Renal cortical epithelial cell (primary cell): Measurements from ENCODE around the gene SEZ6L2. TPM values are rescaled to one million over a fixed set of nuclear protein-coding genes. Genes with fewer than 3 reads are reported as not detected.
"Not testable (repeated sequence)": the region's sequence is repeated elsewhere in the genome, so short reads cannot be mapped to it uniquely, and the experiment has no call there.

ENCODE experiments used
- DNase-seq: peaks from one replicate; pipeline ENCODE4 v3.0.0-alpha.2; 2011; ENCODE audit warnings: low read depth
- total RNA-seq: library from RNA; depleted of rRNA; stranded (reverse); fragments of >200 nt; gene quantifications from 2 replicates; pipeline ENCODE4 v1.2.3, GENCODE V29; 2014

SEZ6L2 gene
- 9.2 and 45.7 TPM in 2 replicates for total RNA-seq

- peak; percentile 90 for DNase-seq
These were observed at the start of gene SEZ6L2 for GRCh38 chr16:29899516-29900101. Gene SEZ6L2 (minus strand): TSS chr16:29899550. CDS start chr16:29899019, 531 bp downstream.

GRCh38 chr16:29947897-29948296, 48.5 kb upstream of the SEZ6L2 start:
- DNase-seq, result no peak

DNA sequence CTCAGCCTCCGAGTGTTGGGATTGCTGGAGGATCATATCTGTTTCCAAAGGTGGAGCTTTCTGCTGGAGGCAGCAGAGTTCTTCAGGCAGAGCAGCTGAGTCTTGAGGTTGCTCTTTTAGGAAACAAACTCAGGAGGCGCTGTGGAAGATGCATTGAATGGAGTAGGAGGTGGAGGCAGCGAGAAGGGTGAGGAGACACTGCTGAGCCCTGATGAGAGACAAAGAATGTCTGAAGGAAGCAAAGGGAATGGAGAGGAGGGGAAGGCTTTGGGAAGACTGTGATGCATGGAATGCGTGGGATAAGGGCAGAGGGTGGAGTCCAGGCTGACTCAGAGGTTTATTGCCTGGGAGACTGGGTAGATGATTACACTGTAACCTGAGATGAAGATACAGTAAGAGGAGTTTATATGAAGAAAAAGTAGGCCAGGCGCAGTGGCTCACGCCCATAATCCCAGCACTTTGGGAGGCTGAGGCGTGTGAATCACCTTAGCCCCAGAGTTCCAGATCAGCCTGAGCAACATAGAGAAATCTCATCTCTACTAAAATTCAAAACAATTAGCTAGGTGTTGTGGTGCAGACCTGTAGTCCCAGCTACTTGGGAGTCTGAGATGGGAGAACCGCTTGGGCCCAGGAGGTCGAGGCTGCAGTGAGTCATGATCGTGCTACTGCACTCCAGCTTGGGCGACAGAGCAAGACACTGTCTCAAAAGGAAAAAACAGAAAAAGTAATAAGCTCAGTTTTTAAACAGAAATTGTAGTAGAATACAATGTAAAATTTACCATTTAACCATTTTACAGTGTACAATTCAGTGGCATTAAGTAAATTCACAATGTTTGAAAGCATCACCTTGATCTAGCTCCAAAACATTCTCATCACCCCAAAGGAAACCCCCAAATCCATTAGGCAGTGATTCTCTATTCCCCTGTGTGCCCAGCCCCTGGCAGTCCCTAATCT, 44.8 kb upstream of the SEZ6L2 start:
- DNase-seq, result peak; percentile 99

GRCh38 chr16:29940656-29941055, 41.3 kb upstream of the SEZ6L2 start:
- no peak for DNase-seq

DNA sequence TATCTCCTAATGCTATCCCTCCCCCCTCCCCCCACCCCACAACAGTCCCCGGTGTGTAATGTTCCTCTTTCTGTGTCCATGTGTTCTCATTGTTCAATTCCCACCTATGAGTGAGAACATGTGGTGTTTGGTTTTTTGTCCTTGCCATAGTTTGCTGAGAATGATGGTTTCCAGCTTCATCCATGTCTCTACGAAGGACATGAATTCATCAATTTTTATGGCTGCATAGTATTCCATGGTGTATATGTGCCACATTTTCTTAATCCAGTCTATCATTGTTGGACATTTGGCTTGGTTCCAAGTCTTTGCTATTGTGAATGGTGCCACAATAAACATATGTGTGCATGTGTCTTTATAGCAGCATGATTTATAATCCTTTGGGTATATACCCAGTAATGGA, 32.4 kb upstream of the SEZ6L2 start:
- DNase-seq, result not testable (repeated sequence)

DNA sequence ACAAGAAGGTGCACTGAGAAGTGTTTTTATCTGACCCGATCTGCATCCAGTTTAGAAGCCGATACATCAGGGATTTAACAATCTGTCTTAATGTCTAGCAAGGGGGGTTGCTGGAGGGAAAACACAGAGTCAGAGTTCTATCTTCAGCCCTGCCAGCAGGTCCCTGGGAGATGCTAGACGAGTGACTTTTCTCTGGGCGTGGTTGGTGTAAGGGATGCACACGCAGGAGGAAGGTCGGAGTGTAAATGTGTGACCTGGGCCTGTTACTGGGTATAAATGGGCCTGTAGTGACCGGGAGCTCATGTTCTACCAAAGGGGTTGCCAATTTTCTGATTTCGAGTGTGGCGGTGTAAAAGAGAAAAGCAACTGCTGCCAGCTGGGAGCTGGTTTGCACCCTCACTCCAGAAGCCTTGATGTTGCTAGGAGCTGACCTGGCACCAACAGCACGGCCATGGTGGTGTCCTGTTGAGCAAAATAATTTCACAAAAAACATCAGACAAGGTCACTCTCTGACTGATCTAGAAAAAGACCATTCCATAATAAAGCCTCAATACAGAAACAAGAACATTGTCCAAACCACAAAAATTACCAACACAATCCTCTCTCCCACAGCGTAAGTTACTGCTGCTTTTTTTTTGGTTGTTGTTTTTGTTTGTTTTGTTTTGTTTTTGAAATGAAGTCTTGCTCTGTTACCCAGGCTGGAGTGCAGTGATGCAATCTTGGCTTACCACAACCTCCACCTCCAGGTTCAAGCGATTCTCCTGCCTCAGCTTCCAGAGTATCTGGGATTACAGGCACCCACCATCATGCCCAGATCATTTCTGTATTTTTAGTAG, 27.9 kb upstream of the SEZ6L2 start:
- DNase-seq, result peak; percentile 35

- DNase-seq, result peak; percentile 22
These were observed 27.3 kb upstream of the SEZ6L2 start for GRCh38 chr16:29926711-29927052.

DNA sequence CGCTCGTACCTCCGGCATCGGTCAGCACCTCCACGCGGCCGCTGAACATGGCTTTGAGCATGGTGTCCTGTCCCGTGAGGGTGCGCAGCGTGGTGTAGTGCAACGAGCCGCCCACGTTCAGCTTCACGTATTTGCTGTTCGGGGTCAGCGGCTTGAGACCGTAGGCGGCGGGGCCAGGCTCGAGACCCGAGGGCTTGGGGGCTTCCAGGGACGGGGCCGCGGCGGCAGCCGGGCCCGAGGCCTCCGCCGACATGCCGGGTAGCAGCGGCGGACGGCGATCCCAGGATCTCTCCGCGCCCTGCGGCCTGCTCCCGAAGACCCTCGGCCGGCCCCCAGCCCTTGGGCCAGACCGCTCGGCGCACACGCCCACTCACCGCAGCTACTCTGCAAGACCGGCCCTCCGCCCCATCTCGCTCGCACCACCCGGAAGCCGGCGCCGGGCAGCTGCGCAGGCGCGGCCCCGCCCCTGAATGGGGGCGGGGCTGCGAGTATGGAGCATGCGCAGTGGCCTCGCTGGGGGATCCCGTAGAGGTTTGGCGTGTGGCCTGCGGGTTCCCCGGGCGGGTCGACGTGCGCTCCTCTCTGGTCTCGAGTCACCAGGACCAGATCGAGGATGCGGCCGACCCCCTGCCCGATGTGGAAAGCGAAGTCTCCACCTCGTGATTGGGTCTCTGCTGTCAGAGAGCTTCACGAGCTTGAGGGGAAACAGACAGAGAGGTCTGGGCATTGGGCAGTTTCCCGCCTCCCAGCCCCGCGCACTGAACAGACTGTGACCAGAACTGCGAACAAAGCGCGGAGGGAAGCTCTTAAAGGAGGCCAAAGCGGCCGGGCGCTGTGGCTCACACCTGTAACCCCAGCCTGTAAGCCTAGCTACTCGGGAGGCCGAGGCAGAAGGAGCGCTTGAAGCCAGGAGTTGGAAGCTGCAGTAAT, 26.7 kb upstream of the SEZ6L2 start, which contains the start of gene KCTD13:
Gene KCTD13 (minus strand): TSS at position 446 of the 930 bp plus-strand sequence. CDS start 193 bp downstream, at position 253.
- peak; percentile 52 for DNase-seq

DNA sequence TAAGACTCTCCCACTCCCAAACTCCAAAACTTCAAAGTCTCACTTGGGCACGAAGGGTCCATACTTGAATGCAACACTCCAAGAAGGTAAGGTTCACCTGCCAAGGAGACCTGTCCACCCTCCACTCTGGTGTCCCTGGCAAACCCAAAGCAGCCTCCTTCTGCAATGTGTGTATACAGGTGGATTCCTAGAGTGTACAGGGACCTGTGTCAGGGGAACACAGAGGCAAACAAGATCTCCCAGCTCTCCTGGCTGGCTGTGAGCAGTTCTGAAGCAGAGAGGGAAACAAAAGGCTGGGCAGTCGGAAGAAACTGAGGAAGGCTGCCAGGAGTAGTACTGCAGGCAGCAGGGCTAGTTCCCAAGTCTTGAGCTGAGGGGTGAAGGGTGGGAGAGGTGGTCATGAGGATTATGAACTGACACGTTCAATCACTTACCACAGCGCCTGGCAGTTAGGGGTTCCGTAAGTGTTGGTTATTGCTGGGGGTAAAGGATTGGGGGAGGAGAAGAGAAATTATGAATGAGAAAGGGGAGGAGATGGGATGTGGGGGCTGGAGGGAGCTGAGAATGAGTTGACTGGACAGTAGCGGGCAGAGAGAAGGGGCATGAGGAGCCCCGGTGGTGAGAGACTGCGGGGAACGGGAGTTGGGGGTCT, 25.9 kb upstream of the SEZ6L2 start:
- DNase-seq, result no peak

DNA sequence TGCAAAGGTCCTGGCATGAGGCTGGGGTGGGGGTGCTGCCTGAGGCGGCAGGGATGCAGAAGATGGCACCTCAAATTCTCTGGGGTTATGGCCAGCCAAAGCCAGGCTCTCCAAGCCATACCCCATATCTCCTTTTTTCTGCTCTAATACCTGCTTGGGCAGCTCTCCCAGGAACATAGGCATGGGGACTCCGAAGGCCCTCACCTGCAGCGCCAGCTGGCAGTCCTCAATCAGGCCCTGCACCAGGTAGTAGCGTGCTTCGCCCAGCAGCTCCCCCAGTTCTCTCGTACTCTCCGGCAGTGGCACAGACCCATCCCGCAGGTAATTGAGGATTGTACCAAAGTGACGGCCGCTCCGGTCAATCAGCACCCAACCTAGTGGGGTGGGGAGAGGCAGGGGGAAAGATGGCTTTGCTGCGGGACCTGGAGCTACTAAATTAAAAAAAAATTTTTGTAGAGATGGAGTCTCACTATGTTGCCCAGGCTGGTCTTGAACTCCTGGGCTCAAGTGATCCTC, 23.7 kb upstream of the SEZ6L2 start:
- DNase-seq, result no peak

GRCh38 chr16:29922326-29922725, 23.0 kb upstream of the SEZ6L2 start:
- no peak for DNase-seq

GRCh38 chr16:29921034-29921385, 21.7 kb upstream of the SEZ6L2 start:
- DNase-seq, result no peak

- DNase-seq, result no peak
These were observed 21.1 kb upstream of the SEZ6L2 start for GRCh38 chr16:29920288-29921033.

GRCh38 chr16:29916979-29917378, 17.6 kb upstream of the SEZ6L2 start:
- DNase-seq, result no peak

GRCh38 chr16:29915590-29916247, 16.4 kb upstream of the SEZ6L2 start:
- DNase-seq, result peak; percentile 77

GRCh38 chr16:29913514-29913913, 14.2 kb upstream of the SEZ6L2 start:
- DNase-seq, result no peak

DNA sequence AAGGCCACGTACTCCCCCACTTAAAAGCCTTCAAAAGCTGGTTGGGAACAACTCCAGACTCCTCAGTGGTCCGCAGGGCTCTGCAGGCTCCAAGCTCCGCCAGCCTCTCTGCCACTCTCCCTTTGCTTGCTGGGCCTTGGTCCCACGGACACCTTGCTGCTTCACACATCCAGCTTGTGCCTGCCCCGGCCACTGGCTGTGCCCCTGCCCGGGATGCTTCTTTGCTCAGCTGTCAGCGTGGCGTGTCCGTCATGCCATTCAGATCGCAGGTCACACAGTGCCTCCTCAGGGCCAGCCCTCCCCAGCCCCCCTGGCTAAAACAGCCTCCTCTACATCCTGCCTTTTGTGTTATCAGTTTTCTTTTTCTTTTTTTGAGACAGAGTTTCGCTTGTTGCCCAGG, 12.7 kb upstream of the SEZ6L2 start:
- DNase-seq, result no peak

- DNase-seq, result no peak
These were observed 12.3 kb upstream of the SEZ6L2 start for GRCh38 chr16:29911676-29912010.
